Measurements from ENCODE around the gene BEND3.

- TF ChIP-seq CTCF (IDR thresholded peaks at IDR 0.05; ENCODE audit: insufficient read depth, low read depth, low read length) = no peak
- TF ChIP-seq EZH2 (IDR thresholded peaks at IDR 0.05; ENCODE audit: insufficient read depth, low read length) = no peak
Observed at GRCh38 chr6:107021446-107022185, 93.7 kb downstream of the BEND3 start.
